HG03439 (cell line): Measurements from ENCODE around the gene KCND3.
A peak's percentile ranks its signal among the peaks of the same experiment; 100 is the strongest.
"Not testable (repeated sequence)": the region's sequence is repeated elsewhere in the genome, so short reads cannot be mapped to it uniquely, and the experiment has no call there.

ENCODE experiments used
- ATAC-seq: cut with Tn5 transposase; IDR thresholded peaks from one replicate; pipeline ENCODE4 v1.9.1; 2021; ENCODE audit warnings: mild to moderate bottlenecking, moderate library complexity; ENCODE audit not compliant: unreplicated experiment

KCND3 gene

DNA sequence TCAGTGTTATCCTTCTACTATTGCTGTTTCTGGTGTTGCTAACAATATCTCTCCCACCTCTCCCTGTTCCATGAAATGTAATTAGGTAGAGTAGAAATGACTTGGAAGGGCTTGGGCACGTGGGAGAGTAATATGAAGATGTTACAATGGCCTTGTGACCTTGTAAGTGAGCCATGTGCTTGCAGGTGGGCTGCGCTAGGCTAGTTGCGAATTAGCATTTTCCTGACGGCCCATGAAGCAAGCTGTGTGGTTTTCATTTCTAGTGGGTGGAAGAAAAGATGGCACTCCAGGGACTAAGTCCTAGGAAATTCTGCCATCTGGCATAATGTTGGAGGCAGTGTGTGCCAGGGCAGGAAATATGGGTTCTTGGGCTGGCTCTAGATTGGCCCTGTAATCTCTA lies 241.5 kb downstream of the KCND3 start:
- ATAC-seq: no peak

DNA sequence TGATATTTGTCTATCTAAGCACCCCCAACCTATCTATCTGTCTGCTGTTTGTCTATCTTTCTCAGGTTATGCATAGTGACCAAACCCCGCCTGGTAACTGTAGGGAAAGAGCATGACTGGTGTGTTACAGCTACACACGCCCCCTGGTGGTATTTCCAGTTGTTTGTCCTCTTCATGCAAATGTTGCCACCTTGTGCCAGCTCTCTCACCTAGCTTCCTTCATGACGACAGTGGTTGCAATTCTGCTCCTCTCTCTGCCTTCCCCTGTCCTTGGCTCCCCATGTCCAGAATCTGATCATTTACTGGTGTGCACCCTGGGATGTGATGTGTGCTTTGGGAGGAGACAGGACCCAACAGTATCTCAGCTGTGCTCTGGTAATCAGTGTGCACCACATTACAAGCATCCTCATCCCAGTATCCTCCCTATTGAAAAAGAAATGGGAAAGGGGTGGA lies 242.2 kb downstream of the KCND3 start:
- ATAC-seq: no peak

DNA sequence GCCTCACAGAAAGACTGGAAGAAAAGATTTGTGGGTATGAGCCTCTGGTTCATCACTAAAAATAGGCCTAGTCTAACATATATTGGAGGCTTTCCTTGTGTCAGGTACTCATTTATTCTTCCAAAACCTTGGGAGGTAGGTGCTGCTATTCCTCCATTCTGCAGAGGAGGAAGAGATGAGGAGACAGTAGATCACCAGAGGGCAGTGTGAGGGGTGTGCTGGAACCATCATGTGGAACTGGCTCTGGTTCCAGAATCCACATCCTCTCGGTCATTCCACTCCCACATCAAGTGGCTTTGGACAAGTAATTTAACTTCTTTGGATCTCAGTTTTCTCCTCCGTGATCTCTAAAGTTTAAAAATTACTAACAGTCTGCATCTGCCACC lies 242.9 kb downstream of the KCND3 start:
- no peak for ATAC-seq

DNA sequence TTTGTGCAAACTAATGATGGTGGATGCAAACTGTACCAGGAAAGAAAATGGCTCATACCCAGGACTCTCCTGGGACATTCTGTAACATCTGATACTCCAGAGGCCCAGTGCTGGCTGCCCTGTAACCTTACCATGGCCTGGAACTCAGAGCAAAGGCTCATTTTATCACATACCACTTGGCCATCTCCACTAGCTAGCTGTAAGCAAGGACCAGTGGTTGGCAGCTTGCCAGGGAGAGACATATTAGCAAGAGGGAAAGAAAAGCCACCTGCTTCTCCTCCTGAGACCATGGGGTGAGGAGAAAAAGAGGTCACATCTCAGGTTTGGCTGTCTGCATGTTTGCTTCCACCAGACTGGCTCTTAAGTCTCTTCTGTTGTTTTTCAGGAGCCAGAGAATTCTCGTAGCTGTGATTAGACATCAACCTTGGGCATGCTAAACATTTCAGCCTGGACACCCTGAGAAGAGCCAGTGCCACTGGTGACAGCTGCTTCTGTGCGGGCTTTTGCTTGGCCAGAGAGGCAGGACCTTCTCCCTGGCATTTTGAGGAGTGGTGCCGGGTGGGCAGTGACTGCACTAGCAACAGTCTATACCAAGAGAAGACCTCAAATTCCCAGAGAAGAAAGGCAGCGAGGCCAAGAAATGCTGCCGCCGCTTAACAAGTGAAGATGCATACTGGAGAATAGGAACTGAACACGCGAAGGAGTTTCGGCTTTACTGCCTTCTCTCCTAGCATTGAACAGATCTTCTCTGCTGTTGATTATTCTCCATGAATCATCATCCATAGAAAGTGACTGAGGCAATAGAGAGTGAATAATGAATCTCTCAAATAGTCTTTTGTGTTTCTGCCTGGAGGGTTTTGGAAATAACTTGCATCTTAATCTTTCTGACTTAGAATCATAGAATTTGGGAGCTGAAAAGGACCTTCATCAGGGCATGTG lies 243.5 kb downstream of the KCND3 start:
- no peak for ATAC-seq

DNA sequence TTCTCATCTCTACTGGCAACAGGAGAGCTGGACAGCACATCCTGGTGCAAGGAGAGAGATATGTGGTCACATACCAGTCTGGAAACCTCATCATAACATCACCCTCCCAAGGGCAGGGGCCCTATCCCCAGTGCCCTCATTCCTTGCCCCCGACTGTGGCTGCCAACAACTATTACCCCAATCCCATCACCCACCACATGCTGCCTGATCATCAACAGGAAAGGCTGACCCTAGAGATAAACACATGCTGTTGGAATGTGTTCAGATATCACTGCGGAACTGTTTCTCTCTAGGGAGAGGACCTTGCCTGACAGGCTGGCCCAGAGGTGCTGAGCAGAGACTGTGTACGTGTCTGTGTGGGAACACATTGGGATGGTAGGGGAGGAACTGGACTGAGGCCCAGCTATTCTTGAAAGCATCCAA lies 245.8 kb downstream of the KCND3 start:
- no peak for ATAC-seq

DNA sequence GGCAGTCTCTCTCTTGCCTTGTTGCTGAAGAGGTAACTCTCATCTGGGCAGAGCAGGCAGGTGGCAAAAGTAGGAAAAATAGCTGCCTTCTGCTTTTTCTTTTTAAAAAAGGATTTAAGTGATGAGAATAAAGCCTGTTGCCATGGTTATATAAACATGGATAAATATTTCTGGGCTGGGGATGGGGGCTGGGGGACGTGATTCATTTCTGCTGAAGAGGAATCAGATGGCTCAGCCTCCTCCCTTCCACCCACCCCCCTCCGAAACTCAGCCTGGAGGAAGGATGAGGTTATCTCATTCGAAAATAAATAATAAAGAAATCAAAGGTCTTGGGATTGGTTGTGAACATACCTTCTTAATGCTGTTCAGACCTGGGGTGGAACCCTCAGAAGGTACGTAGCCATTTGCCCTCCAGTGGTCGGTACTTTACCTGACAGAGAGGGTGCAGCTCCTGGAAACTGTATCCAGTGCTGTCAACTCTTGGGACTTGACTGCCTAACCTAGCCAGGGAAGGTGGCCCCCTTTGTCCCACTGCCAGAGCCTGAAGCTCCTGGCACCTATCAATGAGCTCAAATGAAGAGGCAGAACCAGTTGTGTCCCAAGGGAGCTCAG lies 246.4 kb downstream of the KCND3 start:
- no peak for ATAC-seq

DNA sequence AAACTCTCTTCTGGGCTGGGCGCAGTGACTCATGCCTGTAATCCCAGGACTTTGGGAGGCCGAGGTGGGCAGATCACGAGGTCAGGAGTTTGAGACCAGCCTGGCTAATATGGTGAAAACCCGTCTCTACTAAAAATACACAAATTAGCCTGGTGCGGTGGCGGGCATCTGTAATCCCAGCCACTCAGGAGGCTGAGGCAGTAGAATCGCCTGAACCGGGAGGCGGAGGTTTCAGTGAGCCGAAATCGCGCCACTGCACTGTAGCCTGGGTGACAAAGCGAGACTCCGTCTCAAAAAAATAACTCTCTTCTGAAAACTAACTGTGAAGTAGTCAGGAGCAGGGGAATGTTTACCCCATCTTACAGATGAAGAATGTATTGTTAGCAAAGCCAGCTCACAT lies 247.2 kb downstream of the KCND3 start:
- ATAC-seq: not testable (repeated sequence)

DNA sequence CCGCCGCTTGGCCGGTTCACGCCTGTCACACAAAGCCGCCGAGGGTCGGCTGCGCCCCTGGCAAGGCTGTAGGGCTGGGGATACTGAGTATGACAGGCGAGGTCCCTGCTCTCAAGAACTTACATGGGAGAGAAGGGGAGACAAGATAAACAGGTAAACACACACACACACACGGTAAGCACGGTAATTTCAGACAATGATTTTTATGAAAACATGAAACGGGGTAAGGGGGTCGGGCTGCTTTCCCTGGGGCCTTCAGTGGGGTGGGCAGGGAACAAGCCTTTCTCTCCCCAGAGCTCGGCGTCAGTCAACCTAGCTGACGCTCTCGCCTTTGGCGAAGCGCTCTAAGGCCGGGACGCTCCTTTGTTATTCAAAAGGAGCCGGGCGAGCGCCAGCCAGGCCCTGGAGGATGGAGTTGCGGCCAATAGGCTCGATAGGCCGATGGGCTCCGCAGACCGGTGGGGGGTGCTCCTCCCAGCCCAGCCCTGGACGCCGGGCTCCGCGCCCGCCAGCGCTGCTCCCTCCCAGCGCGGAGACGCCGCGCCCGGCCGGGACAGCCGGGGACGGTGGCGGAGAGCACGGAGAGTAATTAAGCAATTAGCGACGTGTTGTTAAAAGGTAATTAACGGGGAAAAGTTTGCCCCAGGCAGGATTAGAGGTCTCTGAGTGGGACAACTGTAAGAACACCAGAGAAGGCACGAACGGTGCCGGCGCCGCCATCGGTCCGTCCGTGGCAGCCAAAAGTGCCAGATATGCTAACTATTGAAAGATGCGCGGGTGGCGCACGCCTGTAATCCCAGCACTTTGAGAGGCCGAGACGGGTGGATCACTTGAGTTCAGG lies 249.3 kb downstream of the KCND3 start:
- no peak for ATAC-seq

DNA sequence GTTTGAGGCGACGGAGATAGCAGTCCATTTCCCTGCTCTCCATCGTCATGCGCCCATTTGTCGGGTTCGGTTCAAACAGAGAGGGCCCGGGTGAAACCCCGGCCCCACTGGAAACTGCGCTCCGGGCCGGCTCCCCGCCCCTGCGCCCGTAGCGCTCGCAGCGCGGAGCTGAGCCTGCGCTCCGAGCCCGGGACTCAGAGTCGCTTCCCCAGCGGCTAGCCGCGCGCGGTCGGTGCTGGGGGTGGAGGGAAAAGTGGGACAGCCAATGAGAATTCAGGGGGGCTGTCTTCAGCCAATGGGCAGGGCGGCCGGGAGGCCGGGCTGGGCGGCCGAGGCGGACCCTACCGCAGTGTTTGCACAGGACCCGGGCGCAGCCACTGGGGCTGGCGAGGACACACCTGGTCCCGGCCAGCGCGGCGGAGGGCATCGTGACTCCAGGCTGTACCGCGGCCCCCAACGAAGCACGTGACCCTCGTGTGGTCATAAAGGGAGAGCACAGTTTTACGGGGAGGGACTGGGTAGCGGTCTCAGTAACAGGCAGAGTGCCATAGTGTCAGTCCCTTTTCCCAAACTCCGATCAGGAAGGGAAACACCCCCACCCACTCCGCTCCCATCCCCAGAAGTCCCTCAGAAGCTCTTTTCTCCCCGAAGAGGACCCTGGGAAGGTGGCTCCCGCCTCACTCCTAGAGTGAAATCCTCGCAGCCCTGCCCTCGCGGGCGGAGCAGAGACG lies 250.1 kb downstream of the KCND3 start, which contains the start of gene INKA2:
Gene INKA2 (minus strand): TSS at position 202 of the 731 bp plus-strand sequence. CDS start 153 bp downstream, at position 49.
- ATAC-seq: peak; percentile 85

DNA sequence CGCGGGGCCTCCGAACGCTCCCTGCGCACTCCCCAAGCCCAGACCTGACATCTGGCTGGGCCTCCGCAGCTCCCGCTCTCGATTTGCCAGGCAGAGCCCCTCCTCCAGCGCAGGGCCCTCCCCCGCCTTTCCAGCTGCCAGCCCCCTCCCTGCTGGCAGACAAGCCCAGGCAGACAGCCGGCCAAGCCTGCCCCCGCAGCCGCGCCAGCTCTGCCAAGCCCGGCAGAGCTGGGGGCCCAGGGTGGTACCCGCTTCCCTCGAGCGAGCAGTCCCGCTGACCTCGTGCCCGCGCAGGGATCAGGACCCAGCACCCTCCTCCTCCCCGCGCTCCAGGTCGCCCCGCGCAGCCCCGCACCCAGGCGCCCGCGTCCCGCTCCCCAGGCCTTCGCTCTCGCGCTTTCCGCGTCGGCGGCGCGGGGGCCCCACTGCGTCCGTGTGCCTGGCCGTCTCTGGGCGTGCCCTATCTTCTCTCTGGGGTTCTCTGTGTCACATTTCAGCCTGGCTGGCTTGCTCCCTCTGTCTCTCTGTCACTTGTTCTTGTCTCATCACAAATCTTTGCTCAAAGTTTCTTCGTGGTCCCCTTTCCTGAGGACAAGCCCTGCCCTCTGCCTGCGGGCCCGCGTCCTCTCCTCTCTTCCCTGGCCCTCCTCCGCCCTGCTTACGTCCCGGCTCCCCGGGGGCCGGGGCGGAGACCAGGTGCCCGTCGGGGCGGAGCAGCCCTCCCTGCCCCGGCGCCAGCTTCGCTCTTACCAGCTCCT lies 250.9 kb downstream of the KCND3 start:
- ATAC-seq: peak; percentile 45

DNA sequence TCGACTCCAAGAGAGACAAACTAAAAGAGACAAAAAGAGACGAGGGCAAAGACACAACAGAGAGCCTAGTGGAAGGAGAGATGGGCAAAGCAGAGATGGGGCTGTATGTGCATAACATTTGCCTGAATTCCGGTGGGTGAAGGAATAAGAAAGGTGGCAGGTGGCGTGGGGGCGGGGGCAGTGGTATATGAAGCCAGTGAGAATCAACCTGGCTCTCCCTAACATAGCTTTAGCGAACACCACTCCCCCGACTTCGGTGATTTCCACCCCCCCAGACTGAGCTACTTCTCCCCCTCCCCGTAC lies 251.4 kb downstream of the KCND3 start:
- no peak for ATAC-seq

DNA sequence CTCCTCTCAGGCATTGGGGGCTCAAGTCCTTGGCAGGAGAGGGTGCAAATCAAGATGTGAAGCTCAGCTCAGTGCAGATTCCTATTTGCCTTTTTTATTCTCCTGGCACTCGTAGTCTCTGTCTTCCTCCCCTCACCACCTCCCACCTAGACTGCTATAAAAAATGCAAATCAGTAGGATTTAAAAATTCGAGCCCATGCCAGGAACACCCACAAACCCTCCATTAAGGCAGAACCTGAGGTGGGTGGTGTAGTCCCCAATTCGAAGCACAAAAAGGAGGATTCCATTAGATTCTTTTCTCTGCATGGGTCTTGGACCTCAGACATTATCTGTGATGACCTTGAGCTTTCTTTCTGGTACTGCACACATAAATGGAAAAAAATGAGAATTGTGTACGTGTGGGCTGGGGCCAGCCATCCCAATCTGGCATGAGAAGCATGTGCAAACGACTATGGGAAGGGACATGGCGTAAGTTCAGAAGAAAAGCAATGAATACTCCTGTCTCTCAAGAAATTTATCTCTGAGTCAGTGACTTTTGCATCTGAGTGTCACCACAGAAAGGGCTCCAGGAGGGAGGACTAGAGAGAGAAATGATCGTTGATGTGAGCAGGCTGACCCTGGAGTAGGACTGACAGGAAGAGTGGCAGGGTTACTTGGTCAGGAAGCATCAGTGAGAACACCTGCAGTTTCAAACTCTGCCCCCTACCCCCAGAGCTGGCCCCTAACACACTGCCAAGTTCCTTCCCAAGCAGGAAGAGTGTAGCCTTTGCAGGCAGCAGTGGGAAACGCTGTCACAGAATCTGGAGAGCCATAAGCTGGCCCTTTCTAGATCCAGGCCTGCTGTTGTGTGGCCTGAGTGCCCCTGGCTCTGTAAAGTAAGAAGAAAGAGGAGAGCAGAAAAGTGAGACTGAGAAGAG lies 252.0 kb downstream of the KCND3 start:
- ATAC-seq: no peak

DNA sequence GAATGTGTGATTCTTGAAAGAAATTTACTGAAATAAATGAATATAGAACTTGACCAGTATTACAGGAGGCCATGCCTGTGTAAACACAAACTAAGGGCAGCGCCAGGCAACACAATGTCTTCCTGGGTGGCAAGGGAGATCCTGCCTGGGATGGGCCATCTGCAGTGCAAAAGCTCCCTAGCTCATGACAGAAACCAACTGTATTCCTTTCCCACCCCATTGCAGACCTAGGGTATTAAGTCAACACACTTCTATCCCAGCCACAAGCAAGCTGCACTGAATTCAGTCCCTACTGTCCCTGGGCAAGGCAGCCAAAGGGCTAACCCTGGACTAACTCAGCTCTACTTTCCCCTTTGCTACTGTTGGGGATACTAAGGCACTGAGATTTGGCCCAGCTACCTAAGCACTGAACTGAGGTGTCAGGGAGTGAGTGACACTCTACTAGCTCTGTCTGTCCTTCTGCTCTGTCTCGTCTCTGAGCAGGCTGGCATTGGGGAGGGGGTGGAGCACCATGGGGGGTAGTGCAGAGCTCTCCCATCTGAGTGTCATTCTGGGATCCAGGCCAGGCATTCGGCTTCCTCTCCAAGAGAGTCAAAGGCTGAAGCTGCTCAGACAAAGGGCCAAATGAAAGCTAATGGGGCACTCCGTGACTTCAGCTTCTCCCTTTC lies 252.8 kb downstream of the KCND3 start:
- no peak for ATAC-seq

DNA sequence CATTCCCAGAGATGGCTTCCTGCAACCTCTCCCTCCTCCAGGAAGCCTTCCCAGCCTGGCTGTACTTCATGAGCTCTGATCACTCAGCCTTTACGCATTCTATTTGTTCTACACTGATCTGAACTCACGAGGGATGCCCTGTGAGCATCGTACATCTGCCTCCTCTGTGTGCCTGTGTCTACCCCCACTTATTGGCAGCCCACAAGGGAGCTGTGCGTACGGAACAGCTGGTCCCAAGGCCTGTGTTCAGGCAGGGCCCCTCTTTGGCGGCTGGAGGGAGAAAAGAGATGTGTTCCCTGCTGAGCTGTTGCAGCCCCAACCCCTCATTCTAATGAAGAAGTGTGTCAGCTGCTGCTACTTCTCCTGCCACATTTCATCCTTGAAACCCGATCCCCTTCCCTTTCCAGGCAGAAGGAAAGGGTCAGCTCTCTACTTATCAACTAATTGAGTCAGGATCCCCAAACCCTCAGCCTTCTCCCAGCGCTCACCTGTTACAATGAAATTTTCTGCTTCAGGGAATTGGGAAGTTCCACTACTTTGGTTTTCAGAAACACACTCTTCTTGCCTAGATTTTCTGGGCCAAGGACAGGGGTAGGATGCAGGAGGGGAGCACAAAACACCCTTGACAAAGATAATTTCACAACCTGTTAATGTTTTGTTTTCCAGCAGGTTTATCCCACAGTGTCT lies 253.5 kb downstream of the KCND3 start:
- ATAC-seq: no peak

DNA sequence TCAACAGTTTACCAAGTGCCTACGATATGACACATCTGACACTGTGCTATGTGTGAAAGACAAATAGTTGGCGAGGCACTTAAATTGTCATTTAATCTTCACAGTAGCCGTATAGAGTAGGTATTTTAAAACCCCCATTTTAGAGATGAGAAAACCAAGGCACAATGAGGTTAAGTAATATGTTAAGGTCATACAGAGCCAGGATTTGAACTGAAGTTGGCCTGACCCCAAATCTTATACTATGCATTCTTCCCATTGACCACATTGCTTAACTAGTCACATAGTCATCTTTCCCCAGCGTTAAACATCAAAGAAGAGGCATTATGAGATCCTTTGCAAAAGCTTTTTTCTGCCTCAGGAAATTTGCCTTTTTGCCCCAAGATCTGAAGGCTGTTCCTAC lies 254.1 kb downstream of the KCND3 start:
- ATAC-seq: no peak

DNA sequence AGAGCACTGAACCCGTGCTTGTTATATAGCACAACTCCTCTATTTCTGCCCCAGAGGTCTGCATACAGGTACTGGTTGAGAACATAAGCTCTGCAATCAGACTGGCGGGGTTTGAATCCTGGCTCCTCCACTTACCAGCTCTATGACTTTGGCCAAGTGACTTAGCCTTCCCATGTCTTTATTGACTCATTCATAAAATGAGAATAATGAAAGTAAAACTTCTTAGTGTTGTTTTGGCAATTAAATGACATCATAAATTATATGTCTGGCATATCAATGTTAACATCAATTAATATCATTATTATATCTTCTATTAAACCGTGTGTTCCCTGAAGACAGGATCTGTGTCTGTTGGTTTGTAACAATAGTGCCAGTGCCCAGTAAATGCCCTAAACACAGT lies 254.6 kb downstream of the KCND3 start:
- no peak for ATAC-seq

DNA sequence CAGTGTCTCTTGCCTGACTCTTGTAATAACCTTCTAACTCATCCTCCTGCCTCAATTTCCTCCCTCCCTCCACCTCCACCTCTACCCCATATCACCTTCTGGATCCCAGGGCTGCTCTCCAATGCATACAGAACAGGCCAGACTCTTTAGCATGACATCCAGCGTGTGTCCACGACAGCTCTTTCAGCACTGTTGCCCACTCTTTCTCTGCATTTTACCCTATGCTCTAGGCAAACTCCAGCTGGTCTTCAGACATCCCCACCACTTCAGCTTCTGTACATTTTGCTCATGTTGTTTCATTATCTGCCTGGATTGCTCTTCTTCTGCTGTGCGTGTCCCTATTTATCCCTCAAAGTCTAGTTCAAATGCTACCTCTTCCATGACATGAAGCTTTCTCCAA lies 255.0 kb downstream of the KCND3 start:
- no peak for ATAC-seq

DNA sequence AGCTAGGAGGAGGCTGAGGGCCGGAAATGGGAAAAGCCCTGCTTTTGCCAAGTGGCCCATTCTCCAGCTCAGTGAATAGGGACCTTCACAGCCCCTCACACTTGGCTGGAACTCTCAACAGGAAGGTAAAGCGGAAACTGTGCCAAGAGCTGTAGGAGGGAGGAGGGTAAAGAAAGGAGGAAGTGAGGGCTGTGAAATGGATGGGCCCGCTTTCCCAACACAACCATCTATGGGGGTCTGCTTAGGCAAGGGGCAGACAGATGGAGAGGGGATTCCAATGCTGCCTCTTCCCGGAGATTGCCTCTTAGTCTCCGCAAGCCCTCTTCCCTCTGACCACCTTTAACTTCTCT lies 255.5 kb downstream of the KCND3 start:
- no peak for ATAC-seq
